ES-I3 (cell line): ENCODE data around the gene ATP7B.

Experiments used
- H3K36me3 ChIP-seq: 2 replicates; pipeline ENCODE4 v1.6.1; 2013; ENCODE audit warnings: mild to moderate bottlenecking, low read length, control low read depth, moderate library complexity; ENCODE audit not compliant: insufficient read depth
- H3K4me1 ChIP-seq: 2 replicates; pipeline ENCODE4 v1.6.1; 2013; ENCODE audit warnings: mild to moderate bottlenecking, control low read depth, low read length; ENCODE audit not compliant: insufficient read depth
- H3K9ac ChIP-seq: 2 replicates; pipeline ENCODE4 v1.6.1; 2013; ENCODE audit warnings: low read depth, mild to moderate bottlenecking, low read length, moderate library complexity
- H3K9me3 ChIP-seq: 2 replicates; pipeline ENCODE4 v1.6.1; 2013; ENCODE audit warnings: mild to moderate bottlenecking, low read length, moderate library complexity; ENCODE audit not compliant: control insufficient read depth, insufficient read depth

The ATP7B gene

DNA sequence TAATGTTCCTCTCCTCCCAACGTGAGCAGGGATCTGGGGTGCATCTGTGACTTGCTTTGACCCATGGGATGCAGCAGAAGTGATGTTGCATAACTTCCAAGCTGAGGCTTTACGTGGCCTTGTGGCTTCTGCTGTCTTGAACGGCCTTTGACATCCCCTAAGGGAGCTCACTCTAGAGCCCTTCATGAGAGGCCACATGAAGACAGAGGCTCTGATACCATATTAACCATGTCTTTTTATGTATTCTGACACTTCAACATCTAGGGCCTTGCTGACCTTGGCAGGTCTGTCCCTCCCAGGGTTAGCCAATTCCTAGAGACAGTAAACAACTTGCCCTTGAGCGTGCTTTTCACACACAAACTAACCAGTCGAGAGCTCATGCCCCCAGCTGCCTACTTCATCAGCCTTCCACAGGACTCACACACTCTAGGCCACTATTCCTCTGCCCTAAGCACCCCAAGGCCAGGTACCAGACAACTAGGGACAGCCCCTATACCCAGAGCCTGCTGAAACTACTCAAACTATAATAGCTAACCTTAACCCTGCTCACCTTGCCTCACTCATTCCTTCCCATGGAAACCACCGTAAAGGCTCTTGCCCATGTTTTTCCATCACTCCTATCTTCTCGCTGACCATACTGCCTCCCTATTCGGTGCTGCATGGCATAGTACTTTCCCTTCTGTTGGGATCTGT is 104.1 kb downstream of the ATP7B start:
- Histone ChIP-seq H3K4me1 (no peaks in the 10 kb centered on the region), H3K9me3 (no peaks in the 10 kb centered on the region), H3K36me3 (no peaks in the 10 kb centered on the region), H3K9ac (no peak overlapping the region)

DNA sequence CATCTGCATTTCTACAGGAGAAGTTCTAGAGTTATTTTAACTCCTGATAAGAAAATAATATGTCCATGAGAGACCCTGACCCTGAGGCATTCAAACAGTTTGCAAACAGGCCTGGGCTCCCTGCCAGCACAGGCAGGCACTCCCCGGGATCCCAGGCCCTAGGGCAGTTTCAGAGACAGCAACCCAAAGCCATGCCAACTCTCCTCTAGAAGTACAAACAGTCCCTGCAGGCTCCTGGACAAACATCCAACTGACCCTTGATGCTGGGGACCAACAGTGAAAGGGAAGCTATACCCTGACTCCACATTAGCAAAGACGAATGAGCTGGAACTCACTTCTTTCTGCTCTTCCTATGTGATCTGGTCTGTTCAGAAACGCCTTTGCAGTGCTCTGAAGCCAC is 104.7 kb downstream of the ATP7B start:
- H3K36me3 ChIP-seq, result no peaks in the 10 kb centered on the region
- H3K4me1 ChIP-seq, result no peaks in the 10 kb centered on the region
- H3K9ac ChIP-seq, result no peak overlapping the region
- H3K9me3 ChIP-seq, result no peaks in the 10 kb centered on the region

DNA sequence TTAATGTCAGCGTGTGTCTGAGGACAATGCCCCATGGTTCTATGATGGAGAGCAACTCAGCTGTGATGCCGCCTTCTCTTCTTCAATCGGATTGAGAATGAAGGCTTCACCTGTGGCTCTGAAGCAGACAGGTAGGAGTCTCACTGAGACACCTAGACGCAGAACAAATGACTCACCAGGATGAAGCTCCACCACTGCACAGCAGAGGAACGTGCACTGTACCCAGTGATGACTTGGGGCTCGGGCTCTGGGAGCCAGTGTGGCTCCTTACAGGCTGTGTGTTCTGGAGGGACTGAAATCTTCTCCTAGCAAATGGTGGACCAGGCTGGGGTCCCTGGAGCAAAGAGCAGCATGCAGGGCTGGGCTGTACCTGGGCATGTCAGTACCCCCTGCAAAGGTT is 105.5 kb downstream of the ATP7B start:
- Histone ChIP-seq H3K9me3 (no peaks in the 10 kb centered on the region), H3K36me3 (no peaks in the 10 kb centered on the region), H3K9ac (no peak overlapping the region), H3K4me1 (no peaks in the 10 kb centered on the region)

DNA sequence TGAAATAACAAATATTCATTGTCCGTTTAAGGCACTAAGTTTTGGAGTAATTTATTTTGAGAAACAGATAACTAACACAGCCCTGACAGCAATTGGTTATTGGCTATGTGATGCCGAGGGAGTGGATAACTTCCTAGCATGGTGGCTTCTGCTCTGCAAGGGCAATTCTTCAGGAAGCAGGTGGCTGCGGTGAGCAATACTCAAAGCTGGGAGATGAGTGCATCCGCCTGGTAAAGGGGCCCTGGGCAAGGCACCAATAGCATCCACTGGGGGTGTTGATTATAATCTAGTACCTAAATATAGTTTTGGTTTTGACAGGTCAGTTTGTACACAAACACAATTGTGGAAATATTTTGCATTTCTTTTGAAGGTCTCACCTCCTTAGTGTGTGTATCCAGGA is 108.5 kb downstream of the ATP7B start:
- H3K9me3 ChIP-seq, result no peaks in the 10 kb centered on the region
- no peaks in the 10 kb centered on the region for H3K4me1 ChIP-seq
- no peaks in the 10 kb centered on the region for H3K36me3 ChIP-seq
- H3K9ac ChIP-seq, result no peak overlapping the region

DNA sequence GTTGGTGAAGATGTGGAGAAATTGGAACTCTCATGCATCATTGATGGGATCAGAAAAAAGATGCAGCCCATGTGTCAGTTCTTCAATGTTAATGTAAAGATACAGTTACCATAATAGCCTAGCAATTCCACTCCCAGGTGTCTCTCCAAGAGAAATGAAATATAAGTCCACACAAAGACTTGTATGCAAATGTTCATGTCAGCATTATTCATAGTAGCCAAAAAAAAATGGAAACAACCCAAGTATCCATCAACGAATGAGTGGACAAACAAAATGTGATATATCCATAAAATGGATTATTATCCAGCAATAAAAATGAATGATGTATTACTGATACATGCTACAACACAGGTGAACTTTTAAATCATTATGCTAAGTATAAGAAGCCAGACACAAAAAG is 110.8 kb downstream of the ATP7B start:
- no peaks in the 10 kb centered on the region for H3K9me3 ChIP-seq
- H3K4me1 ChIP-seq, result no peaks in the 10 kb centered on the region
- no peak overlapping the region for H3K9ac ChIP-seq
- H3K36me3 ChIP-seq, result no peaks in the 10 kb centered on the region

DNA sequence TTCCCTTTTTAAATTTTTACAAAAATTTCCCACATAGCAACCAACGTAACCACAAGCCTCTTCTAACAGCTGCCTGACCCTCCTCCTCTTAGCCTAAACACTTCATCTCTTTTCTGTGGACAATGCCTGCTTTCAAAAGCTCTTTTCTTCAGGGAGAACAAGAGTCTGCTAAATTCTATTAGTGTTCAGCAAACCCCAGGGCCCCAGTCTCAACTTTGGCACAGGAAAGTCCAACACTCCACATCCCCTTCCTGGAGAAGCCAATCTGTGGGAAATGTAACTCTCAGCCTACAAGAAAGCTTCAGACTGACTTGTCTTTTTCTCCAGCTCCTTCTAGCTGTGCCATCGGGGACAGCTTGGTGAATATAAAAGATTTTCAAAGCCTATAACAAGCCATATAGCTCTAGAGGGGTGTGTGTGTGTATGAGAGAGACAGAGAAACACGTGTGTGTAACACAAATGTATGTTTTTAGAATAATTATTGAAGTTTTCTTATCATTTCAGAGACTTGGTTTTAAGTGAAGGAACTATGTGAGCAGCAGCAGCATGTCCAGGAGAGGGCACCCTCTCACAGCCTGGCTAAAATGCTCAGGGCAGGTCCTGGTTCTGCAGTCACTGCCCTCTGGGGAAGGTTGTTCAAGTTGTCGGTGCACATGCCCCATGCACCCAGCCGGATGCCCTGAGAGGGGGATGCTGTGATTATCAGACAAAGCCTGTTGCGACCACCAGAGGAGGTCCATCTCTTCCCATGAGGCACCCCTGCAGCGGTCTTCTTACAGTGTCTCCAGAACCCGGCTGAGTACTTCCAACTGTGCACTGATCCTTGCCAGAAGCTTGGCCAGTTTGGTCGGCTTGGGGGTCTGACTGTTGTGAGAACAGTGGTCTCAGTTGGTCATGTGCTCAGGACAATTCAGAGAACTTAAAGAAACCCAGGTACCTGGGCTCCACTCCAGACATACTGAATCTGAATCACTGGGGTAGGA is 115.1 kb downstream of the ATP7B start:
- Histone ChIP-seq H3K4me1 (no peaks in the 10 kb centered on the region), H3K9ac (no peak overlapping the region), H3K36me3 (no peaks in the 10 kb centered on the region), H3K9me3 (no peaks in the 10 kb centered on the region)

DNA sequence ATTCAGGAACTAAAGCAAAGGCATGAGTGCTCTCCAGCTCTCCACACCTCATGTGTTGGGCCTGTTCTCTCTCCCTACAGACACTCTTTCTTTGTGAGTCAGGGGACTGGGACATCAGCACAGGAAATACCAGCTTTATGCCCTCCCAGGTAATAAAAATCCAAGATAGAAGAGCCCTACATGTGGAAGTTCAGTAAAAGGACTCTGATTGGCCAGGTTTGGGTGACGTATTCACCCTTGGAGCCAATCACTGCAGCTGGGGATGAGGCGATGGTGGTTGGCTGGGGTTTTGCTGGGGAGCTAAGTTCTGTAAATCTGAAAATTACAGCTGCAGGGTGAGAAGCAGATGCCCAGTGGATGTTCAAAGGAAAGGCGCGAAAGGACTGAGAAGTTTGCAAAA is 117.0 kb downstream of the ATP7B start:
- H3K36me3 ChIP-seq, result no peaks in the 10 kb centered on the region
- H3K4me1 ChIP-seq, result no peaks in the 10 kb centered on the region
- no peaks in the 10 kb centered on the region for H3K9me3 ChIP-seq
- H3K9ac ChIP-seq, result no peak overlapping the region

DNA sequence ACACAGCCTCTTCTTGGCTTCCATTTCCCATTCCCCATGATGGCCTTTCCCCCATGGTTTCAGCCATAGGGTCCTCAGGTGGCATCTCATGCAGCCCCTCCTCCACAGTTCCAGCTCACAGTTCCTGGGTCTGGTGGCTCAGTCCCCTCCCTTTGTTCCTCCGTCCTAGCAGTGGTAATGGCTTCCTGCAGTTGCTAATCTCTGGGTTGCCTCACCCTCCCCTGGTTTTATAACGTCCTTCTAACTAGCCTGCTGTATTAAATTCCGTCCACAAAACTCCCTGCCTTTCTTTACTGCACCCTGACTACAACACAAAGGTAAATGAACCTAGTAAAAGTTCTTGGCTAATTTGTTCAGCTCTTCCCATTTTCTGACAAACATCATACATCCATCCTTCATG is 118.6 kb downstream of the ATP7B start:
- Histone ChIP-seq H3K9ac (no peak overlapping the region), H3K36me3 (no peaks in the 10 kb centered on the region), H3K4me1 (no peaks in the 10 kb centered on the region), H3K9me3 (no peaks in the 10 kb centered on the region)

DNA sequence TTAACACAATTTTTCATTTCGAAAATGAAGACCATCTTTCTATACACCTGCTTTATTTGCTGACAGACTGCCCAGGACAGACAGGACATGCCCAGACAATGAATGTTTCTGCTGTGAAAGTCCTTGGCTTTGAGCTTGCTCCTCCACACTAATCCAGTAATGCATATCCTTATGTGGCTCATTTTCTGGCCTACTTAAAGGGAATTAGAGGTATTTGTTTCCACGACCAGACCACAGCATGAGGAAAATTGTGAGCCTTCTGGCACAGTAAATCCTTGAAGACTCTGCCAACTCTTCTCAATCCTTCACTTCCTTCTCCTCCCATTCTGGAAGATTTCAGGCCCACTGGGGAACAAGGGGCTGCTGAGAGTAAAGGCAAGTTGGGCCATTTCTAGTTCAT is 123.8 kb downstream of the ATP7B start:
- Histone ChIP-seq H3K36me3 (no peaks in the 10 kb centered on the region), H3K9ac (no peak overlapping the region), H3K9me3 (no peaks in the 10 kb centered on the region; the same call in 1 of the 2 replicates), H3K4me1 (no peaks in the 10 kb centered on the region)

DNA sequence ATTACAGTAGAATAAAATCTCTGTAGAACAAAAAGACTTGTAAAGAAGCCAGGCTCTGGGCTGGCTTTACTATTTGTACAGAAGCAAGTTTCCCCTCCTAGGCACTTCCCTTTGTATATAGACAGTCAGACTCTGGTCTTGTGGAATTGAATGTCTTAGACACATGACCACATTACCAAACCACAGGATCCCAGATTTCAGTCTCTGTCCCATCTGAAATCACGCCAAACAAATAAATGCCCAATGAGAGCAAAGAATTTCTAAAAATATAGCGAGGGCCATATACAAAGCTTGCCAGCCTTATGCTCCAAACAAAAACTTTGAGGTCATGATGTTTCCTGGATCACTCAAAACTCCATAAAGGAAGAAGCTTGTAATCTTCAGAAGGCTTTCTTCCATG is 125.6 kb downstream of the ATP7B start:
- H3K9me3 ChIP-seq, result no peaks in the 10 kb centered on the region; the same call in 1 of the 2 replicates
- no peak overlapping the region for H3K9ac ChIP-seq
- no peaks in the 10 kb centered on the region for H3K36me3 ChIP-seq
- no peaks in the 10 kb centered on the region for H3K4me1 ChIP-seq

DNA sequence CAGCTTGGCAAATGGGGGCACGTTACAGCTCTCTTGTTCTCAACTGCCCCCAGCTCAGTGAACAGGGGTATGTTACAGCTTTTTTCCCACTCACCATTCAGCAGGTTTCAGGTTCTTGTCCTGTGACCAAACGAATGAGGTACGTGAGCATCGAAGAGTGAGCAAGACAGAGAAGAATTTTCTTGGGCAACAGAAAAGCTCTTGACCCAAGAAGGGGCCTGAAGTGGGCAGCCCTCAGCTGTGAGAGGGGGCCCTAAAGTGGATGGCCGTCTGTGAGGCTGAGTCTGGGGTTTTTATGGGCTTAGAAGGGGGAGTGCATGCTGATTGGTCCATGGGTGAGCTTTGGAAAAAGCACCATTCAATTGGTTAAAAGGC is 128.0 kb downstream of the ATP7B start:
- Histone ChIP-seq H3K4me1 (no peaks in the 10 kb centered on the region), H3K9ac (no peak overlapping the region), H3K36me3 (no peaks in the 10 kb centered on the region), H3K9me3 (no peaks in the 10 kb centered on the region; the same call in 1 of the 2 replicates)
